Measurements from ENCODE around the gene D2HGDH.

DNA sequence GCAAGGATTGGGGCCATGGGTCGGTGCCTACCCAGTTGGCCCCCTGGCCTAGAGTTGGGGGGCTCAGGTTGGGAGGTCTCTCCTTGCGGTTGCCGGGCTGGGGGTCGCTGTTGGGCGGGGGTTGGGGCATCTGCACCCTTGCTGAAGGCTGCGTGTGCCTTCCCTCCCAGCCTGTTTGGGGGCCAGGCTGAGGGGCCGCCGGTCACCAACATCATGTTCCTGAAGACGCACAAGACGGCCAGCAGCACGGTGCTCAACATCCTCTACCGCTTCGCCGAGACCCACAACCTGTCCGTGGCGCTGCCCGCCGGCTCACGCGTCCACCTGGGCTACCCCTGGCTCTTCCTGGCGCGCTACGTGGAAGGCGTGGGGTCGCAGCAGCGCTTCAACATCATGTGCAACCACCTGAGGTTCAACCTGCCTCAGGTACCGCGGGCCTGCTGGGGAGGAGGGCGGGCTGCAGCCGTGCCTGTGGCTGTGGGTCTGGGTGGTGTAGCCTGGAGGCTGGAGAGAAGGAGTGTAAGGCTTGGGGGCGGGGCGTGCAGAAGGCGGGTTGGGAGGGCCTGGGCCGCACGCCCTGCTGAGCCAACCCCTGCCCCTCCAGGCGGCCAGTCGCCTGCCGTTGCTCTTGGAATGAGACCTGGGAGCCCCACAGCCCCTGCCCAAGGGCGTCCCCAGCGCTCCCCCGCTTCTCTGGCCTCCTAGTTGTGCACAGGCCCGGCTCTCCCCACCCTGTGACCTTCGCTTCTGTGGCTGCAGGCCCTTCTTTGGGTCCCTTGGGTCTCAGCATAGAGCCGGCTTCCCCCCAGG, 67.4 kb downstream of the D2HGDH start:
- TF ChIP-seq, protein P1, sequence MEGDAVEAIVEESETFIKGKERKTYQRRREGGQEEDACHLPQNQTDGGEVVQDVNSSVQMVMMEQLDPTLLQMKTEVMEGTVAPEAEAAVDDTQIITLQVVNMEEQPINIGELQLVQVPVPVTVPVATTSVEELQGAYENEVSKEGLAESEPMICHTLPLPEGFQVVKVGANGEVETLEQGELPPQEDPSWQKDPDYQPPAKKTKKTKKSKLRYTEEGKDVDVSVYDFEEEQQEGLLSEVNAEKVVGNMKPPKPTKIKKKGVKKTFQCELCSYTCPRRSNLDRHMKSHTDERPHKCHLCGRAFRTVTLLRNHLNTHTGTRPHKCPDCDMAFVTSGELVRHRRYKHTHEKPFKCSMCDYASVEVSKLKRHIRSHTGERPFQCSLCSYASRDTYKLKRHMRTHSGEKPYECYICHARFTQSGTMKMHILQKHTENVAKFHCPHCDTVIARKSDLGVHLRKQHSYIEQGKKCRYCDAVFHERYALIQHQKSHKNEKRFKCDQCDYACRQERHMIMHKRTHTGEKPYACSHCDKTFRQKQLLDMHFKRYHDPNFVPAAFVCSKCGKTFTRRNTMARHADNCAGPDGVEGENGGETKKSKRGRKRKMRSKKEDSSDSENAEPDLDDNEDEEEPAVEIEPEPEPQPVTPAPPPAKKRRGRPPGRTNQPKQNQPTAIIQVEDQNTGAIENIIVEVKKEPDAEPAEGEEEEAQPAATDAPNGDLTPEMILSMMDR (conservative IDR thresholded peaks at IDR 0.05; ENCODE audit: low read depth, low read length): no peak
- TF ChIP-seq EZH2 (IDR thresholded peaks at IDR 0.05; ENCODE audit: borderline replicate concordance, low read depth, low read length, poor library complexity, severe bottlenecking): no peak
